Medulla oblongata (tissue), 1 donor: ENCODE results near the gene MEAK7.
"Not testable (repeated sequence)": the region's sequence is repeated elsewhere in the genome, so short reads cannot be mapped to it uniquely, and the experiment has no call there.

Source experiments
- DNase-seq: peaks from one replicate; pipeline ENCODE4 v3.0.0-alpha.2; 2015; ENCODE audit errors: extremely low spot score

MEAK7 gene

DNA sequence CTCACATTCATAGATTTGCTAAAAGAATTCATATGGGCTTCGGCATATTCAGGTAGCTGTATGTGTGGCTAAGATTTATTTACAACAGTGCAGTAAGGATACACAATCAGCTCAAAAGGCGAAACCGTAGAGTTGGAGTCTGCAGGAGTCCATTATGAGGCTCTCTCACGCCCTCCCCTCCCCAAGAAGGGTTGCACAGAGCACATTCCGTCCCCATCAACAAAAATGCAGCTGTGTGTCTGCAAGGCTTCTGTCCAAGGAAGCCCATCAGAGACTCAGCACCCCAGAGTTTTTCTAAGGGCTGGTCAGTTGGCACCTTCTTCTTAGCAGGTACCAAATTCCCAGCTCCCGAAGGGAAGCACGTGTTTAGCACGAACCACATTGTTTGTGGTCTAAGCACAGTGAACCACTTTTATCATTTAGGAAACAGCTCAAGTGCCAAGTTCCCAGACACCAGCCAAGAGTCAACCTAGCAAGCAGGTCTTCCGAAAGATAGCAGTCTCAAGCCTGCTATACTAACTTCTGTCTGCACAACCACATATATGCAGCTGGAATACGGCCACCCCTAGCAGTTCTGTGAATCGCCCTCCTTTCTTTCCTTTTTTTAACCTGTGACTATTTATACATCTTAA lies 28.5 kb upstream of the MEAK7 start:
- no peak for DNase-seq

DNA sequence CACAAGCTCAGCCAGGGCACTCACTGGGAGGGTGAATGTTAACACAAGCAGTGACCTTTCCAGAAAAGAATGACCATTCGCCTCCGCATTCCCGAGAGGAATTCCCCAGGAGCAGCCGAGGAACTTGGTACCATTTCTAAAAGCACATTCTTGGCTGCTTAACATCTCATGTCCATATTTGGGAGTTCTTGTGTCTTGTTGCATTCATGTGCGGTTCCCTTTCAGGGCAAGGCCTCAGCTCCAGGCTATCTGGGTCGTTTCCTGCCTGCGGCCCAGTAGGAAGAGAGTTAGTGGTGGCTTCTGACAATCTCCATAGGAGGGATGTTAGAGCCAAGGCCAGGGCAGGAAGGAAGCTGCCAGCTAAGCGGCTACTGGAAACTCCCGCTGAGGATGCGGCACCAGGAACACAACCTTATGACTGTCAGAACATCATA lies 27.8 kb upstream of the MEAK7 start:
- no peak for DNase-seq

GRCh38 chr16:84531671-84532111 lies 27.2 kb upstream of the MEAK7 start:
- DNase-seq = no peak

GRCh38 chr16:84530590-84530989 lies 26.1 kb upstream of the MEAK7 start:
- DNase-seq = no peak

DNA sequence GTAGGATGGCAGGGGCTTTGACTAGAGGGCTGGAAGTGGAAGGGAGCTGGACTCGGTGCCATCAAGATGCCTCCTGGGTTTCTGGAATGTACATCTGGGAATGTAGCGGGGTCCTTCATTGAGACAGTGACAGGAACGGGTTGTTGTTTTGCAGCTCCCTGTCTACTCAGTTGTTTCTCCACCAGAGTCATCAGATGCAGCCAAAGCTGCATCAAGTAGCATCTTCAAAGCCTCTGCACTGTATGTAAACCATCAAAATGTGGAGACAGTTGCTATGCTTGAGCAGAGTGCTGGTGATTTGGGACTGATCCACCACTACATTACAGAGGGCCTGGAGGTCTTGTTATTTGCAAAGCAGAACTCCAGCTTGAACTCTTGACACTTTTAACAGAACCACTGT lies 25.1 kb upstream of the MEAK7 start:
- DNase-seq = no peak

GRCh38 chr16:84528322-84528721 lies 23.9 kb upstream of the MEAK7 start:
- no peak for DNase-seq

- peak; percentile 43 for DNase-seq
These were observed 23.2 kb upstream of the MEAK7 start for GRCh38 chr16:84527532-84528269.

DNA sequence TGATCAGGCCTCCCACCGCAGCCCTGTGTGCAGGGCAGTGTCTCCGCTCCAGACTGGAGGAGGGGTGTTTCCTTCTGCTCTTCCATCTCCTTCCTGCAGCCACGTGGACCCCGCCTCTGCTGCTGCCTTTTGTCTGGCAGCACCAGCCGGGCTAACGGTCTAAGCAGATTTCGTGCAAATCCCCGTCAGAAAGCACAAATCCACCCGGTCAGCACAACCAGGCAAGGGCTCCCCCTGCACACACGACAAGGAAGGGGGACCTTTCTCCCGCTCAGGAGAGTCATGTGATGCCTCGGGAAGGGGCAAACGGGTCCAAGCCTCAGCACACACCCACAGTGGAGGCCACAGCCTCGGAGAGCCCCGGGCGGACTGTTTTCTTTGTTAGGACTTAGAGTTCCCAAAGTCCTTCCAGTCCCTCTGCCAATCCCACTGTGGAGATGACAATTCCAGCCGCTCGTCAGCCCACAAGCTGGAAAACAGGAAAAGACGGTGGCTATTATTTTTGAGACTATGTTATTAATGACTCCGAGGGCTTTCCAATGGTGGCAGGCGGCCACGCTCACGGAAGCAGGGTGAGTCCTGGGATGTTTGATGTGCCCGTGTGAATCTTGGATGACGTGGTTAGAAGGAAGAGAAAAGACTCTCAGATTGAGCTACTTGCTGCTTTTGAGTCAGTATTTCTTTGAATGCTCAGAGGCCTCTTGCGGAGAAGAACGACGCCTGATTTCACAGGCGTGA lies 22.5 kb upstream of the MEAK7 start:
- DNase-seq = peak; percentile 42

- DNase-seq = not testable (repeated sequence)
These were observed 20.6 kb upstream of the MEAK7 start for GRCh38 chr16:84524941-84525581.

- DNase-seq = no peak
These were observed 20.0 kb upstream of the MEAK7 start for GRCh38 chr16:84524346-84524920.

- DNase-seq = no peak
These were observed 17.0 kb upstream of the MEAK7 start for GRCh38 chr16:84521497-84521770.

DNA sequence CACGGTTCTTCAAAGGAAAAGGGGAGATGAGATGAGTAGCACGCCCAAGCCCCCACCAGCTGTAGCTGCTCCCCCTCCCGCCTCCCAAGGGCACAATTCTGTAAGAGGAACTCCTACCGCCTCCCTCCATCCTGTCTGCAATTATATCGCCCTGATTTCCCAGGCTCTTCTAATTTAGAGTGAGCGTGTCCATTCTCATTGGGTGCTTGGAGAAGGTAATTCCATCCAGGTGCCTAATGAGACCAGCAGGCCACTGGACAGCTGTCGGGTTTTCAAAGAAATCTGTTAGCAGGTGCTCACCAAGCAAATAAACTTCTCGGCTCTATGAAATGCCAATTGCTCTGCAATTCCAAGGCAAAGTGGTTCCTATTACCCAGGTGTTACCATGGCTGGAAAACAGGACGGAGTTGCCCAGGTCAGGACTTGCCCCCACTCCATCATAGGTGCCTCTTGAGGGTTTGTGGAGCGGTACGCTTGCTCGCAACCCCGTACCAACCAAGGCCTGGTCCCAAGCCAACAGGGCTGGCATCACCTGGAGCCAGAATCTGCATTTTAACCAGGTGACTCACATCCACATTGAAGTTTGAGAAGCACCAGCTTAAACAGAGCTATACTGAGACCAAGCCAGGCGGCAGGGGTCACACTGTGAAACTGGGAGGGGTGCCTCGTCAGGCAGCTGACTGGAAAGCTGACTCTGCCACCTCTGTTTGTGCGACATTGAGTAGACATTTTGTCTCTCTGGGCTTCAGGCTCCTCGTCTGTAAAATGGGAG lies 16.5 kb upstream of the MEAK7 start:
- DNase-seq = no peak

DNA sequence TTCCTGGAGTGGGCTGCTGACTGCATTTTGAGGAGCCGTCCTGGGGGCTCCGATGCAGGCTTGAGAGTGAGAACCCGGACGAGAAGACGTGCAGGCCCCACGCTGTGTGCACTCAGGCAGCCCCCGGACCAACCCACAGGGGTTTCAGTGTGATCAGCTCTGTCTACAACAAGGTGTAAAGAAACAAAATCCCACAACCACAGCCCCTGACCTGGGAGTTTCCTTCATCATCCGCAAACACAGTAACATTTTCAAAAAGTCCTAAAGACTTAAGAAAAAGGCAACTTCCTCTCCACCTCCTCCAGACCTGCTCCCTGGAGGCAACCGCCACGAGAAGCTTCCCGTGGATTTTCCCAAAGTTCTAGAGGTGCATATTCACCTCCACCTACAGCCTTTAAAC lies 15.4 kb upstream of the MEAK7 start:
- no peak for DNase-seq

DNA sequence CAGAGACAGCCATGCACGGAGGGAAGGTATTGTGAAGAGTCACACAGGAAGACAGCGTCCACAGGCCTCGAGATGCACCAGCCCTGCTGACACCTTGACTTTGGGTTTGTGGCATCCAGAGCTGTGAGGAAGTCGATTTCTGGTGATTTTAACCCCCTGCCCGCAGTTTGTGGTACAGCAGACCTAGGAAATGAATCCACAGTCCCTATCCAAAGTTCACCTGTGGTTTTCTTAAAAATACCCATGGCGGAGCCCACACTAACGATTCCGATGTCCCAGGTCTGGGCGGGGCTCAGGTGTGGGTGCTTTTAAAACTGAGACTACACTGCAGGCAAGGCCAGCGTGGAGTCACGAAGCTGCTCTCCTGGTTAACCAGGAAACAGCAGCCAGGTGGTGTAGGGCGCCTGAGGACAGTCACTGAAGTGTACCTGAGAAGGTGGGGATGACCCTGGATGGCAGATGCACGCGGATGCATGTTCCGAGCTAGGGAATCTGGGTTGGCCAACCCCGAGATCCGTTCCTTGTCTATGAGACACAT lies 14.4 kb upstream of the MEAK7 start:
- DNase-seq = no peak

DNA sequence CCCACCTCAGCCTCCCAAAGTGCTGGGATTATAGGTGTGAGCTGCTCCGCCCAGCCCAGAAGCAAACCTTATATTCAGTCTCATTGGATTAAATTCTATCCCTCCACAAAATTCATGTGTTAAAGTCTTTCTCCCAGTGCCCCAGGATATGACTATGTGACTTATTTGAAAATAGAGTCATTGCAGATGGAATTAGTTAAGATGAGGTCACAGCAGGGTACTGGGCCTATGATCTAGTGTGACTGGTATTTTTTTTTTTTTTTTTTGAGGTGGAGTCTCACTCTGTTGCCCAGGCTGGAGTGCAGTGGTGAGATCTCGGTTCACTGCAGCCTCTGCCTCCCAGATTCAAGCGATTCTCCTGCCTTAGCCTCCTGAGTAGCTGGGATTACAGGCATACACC lies 13.8 kb upstream of the MEAK7 start:
- DNase-seq = not testable (repeated sequence)

- DNase-seq = no peak
These were observed 12.9 kb upstream of the MEAK7 start for GRCh38 chr16:84517366-84517765.

GRCh38 chr16:84514874-84515835 lies 10.7 kb upstream of the MEAK7 start:
- peak; percentile 42 for DNase-seq

DNA sequence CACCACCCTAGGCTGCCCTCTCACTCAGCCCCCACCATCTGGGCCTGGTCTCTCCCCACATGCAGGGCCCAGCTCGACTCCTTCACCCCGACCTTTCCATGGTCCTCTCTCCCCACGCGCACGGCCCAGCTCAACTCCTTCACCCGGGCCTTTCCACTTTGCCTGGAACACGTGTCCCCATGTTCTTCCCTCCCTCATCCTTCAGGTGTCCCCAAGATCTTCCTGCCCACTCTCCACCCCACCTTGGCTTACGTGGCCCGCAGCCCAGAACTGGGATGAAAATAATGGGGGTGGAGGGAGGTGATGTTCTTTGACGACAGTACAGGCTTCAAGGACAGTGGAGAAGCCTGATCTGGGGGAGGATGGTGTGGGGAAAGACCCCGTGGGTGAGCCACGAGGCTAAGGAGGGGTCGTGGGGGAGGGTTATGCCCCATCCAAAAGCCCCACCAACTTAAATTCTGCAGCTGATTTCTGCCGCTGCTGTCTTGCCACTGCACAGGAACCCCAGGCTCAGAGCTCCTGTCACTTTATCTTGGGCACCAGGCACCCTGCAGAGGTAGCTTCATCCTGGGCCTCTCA lies 9.9 kb upstream of the MEAK7 start:
- DNase-seq = no peak

DNA sequence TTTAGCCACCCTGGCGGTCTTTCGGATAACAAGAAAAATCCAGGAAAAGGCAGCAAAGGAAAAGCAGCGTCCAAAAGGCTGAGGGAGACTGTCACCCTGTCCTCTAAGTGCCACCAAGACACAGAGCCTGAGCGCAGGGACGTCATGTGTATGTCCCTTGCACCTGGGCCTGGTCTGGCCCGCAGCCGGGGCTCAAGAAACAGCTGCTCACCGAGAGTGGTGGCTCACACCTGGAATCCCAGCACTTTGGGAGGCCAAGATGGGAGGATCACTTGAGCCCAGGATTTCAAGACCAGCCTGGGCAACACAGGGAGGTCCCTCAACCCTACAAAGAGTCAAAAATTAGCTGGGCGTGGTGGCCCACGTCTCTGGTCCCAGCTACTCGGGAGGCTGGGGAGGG lies 9.2 kb upstream of the MEAK7 start:
- no peak for DNase-seq

GRCh38 chr16:84513123-84513522 lies 8.7 kb upstream of the MEAK7 start:
- DNase-seq = no peak
